GM10266 (cell line): ENCODE results near the gene CPLANE1.

Source experiments
- DNase-seq: peaks from one replicate; pipeline ENCODE4 v3.0.0; 2012; ENCODE audit errors: extremely low spot score
- TF ChIP-seq, protein P1 (sequence below): IDR thresholded peaks from 2 replicates; pipeline ENCODE4 v1.5.1; 2012; ENCODE audit warnings: mild to moderate bottlenecking, low read depth; ENCODE audit not compliant: control insufficient read depth, insufficient read depth; ENCODE audit errors: missing control alignments

Gene CPLANE1

DNA sequence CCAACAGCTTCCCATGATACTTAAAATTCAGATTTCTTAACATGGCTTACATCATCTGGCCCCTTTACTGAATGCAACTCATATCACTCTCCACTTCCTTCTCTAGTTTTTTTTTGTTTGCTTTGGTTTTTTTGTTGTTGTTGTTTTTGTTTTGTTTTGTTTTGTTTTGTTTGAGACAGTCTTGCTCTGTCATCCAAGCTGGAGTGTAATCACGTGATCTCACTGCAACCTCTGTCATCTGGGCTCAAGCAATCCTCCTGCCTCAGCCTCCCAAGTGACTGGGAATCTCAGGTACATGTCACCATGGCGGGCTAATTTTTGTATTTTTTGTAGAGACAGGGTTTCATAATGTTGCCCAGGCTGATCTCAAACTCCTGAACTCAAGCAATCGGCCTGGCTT is 41.4 kb downstream of the CPLANE1 start:
- TF ChIP-seq, protein P1, sequence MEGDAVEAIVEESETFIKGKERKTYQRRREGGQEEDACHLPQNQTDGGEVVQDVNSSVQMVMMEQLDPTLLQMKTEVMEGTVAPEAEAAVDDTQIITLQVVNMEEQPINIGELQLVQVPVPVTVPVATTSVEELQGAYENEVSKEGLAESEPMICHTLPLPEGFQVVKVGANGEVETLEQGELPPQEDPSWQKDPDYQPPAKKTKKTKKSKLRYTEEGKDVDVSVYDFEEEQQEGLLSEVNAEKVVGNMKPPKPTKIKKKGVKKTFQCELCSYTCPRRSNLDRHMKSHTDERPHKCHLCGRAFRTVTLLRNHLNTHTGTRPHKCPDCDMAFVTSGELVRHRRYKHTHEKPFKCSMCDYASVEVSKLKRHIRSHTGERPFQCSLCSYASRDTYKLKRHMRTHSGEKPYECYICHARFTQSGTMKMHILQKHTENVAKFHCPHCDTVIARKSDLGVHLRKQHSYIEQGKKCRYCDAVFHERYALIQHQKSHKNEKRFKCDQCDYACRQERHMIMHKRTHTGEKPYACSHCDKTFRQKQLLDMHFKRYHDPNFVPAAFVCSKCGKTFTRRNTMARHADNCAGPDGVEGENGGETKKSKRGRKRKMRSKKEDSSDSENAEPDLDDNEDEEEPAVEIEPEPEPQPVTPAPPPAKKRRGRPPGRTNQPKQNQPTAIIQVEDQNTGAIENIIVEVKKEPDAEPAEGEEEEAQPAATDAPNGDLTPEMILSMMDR, result no peak
- DNase-seq, result no peak

DNA sequence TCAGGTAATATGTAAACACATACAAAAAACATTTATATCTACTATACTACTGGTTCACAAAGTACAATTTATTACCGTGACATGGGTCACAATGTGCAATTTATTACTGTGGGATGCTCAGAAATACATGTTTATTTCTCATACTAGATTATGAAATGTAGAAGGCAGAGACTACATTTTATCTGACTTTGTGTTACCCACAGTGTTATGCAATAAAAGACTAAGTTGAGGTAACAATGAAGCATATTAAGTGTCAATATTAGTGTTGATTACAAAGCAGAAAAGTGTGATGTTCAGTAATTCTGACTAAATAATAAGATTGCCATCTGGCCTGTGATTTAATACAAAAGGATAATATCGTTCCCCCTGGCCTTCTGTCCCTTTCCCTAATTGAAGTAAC is 42.4 kb downstream of the CPLANE1 start:
- TF ChIP-seq, protein P1, result no peak
- no peak for DNase-seq

DNA sequence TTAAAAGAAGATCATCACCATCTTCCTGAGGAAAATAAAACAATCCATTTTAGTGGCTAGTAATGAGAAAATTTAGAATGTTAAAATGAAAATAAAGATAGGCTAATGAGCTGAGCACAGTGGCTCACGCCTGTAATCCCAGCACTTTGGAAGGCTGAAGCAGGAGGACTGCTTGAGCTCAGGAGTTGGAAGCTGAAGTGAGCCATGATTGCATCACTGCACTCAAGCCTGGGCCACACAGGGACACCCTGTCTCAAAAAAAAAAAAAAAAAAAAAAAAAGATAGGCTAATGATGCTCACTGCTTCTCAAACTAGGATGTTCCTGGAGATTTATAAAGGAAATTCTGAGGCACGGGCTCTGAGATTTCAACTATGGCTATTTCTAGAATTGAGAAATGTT is 50.3 kb downstream of the CPLANE1 start:
- TF ChIP-seq, protein P1, result no peak
- DNase-seq, result no peak

DNA sequence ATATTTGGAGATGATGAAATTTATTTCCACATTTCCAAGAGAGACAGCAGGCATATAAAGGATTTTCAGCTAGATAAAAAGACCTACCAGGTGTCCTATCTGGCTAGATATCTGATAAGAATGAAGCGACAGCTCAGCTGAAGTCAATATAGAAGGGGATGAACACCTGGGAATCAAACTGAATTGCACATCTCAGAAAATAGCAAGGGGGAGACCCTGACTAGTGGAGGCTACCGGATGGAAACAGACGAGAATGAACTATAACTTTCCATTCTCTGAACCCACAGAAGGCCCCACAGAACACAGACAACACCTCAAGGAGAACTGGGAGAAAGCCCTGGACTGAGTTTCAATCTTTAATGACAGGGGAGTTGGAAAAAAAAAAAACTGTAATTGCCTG is 51.1 kb downstream of the CPLANE1 start:
- DNase-seq, result peak; percentile 23
- TF ChIP-seq, protein P1, result no peak

DNA sequence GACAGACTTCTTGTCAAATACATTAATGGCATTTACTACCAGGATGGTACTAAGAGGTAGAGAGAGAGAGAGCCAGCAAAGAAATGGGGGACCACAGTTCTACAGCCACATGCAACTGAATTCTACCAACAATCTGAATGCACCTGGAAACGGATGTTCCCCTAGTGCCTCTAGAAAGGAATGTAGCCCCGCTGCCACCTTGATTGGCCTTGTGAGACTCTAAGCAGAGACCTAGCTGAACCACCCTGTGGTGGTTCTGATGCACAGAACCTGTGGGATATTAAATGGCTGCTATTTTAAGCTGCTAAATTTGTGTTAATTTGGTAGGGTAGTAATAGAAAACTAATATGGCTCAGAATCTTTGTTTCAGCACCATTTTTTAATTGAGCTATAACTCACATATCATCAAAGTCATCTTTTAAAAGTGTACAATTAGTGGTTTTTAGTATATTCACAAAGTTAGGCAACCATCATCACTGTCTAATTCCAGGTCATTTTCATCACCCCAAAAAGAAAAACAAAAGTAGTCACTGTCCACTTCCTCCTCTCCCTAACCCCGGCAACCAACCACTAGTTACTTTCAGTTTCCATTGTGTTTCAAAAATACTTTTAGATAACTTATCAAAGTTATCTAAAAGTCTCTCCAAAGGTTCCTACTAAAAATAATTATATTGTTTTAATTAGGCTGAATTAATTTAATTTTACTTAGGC is 51.7 kb downstream of the CPLANE1 start:
- DNase-seq, result peak; percentile 45
- TF ChIP-seq, protein P1, result no peak

DNA sequence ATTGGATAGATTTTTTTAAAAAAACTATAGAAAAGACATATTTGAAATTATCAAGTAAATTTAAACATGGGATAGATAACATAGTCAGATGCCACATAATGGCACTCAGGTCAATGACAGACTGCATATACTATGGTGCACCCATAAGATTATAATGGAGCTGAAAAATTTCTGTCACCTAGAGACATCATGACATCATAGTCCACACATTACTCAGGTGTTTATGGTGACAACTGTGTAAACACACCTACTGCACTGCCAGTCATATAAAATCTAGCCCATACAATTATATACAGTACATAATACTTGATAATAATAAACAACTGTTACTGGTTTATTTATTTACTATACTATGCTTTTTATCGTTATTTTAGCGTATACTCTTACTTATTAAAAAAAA is 58.6 kb downstream of the CPLANE1 start:
- DNase-seq, result no peak

DNA sequence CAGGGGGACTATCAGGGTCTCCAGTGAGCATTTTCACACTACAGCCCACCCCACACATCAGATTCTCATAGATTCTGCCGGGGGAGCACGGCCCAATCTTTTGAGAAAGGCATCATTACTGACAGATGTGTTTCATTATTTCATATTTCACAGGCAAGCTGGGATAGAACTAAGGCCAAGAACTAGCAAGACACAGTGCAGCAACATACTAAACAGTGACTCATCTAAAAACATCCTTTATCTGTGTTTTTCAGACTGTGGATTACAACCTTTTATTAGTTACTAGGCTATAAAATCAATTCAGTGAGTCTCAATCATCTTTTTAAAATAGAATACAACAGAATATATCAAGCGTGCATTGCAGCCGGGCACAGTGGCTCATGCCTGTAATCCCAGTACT is 59.8 kb downstream of the CPLANE1 start:
- DNase-seq, result no peak
- TF ChIP-seq, protein P1, result no peak

More for the DNA sequence above, 58.6 kb downstream of the CPLANE1 start:
- TF ChIP-seq, protein P1, result no peak
